AG08395 (cell line): Measurements from ENCODE around the gene F12.

ENCODE experiments used
- DNase-seq: peaks from one replicate; pipeline ENCODE4 v3.0.0; 2012; ENCODE audit warnings: mixed read lengths, low spot score

Gene F12

GRCh38 chr5:177409043-177409801 is at the start of gene F12:
TSS of gene F12 (minus strand) at chr5:177409564. CDS start at chr5:177409527, 37 bp downstream.
- DNase-seq = no peak

- no peak for DNase-seq
Observed at GRCh38 chr5:177458912-177459350, 49.6 kb upstream of the F12 start.

GRCh38 chr5:177457852-177458681 is 48.7 kb upstream of the F12 start:
- DNase-seq = no peak

- peak; percentile 98 for DNase-seq
Observed at GRCh38 chr5:177456976-177457851, 47.9 kb upstream of the F12 start.

GRCh38 chr5:177456591-177456964 is 47.2 kb upstream of the F12 start:
- no peak for DNase-seq

- DNase-seq = peak; percentile 94
Observed at GRCh38 chr5:177455661-177456590, 46.6 kb upstream of the F12 start.

- DNase-seq = peak; percentile 47
Observed at GRCh38 chr5:177455036-177455660, 45.8 kb upstream of the F12 start.

- peak; percentile 97 for DNase-seq
Observed at GRCh38 chr5:177454397-177455035, 45.2 kb upstream of the F12 start.

GRCh38 chr5:177453852-177454396 is 44.6 kb upstream of the F12 start:
- DNase-seq = no peak

GRCh38 chr5:177452688-177453638 is 43.6 kb upstream of the F12 start:
- no peak for DNase-seq

GRCh38 chr5:177450667-177451424 is 41.5 kb upstream of the F12 start:
- no peak for DNase-seq

- no peak for DNase-seq
Observed at GRCh38 chr5:177449140-177450061, 40.0 kb upstream of the F12 start.

GRCh38 chr5:177448244-177448950 is 39.0 kb upstream of the F12 start:
- DNase-seq = no peak

GRCh38 chr5:177447611-177448243 is 38.4 kb upstream of the F12 start:
- peak; percentile 76 for DNase-seq

GRCh38 chr5:177447066-177447610 is 37.8 kb upstream of the F12 start:
- DNase-seq = peak; percentile 54
